CD4-positive, alpha-beta T cell treated with Interleukin-12 subunit alpha and Interleukin-12 subunit beta, for 1 hour (primary cell): ENCODE measurements around the gene SUDS3.
"Not testable (repeated sequence)": the region's sequence is repeated elsewhere in the genome, so short reads cannot be mapped to it uniquely, and the experiment has no call there.

Source experiments
- DNase-seq: peaks from one replicate; pipeline ENCODE4 v3.0.0-alpha.2; 2020

SUDS3 gene

GRCh38 chr12:118398940-118399339 is 22.6 kb downstream of the SUDS3 start:
- no peak for DNase-seq

GRCh38 chr12:118402251-118402650 is 25.9 kb downstream of the SUDS3 start:
- no peak for DNase-seq

- DNase-seq: peak; percentile 49
These were observed 28.6 kb downstream of the SUDS3 start for GRCh38 chr12:118404876-118405521.

GRCh38 chr12:118408241-118408640 is 31.9 kb downstream of the SUDS3 start:
- not testable (repeated sequence) for DNase-seq

GRCh38 chr12:118409834-118410233 is 33.5 kb downstream of the SUDS3 start:
- DNase-seq: no peak

- DNase-seq: no peak
These were observed 41.6 kb downstream of the SUDS3 start for GRCh38 chr12:118417942-118418341.

- no peak for DNase-seq
These were observed 42.2 kb downstream of the SUDS3 start for GRCh38 chr12:118418385-118419057.

GRCh38 chr12:118420673-118421072 is 44.3 kb downstream of the SUDS3 start:
- DNase-seq: no peak

- no peak for DNase-seq
These were observed 48.5 kb downstream of the SUDS3 start for GRCh38 chr12:118424884-118425283.

GRCh38 chr12:118425364-118425763 is 49.0 kb downstream of the SUDS3 start:
- DNase-seq: no peak

GRCh38 chr12:118427819-118428218 is 51.5 kb downstream of the SUDS3 start:
- no peak for DNase-seq

- no peak for DNase-seq
These were observed 52.3 kb downstream of the SUDS3 start for GRCh38 chr12:118428643-118429042.

- DNase-seq: no peak
These were observed 53.5 kb downstream of the SUDS3 start for GRCh38 chr12:118429688-118430383.

GRCh38 chr12:118430516-118430915 is 54.2 kb downstream of the SUDS3 start:
- DNase-seq: no peak

- no peak for DNase-seq
These were observed 56.6 kb downstream of the SUDS3 start for GRCh38 chr12:118432812-118433545.

- DNase-seq: no peak
These were observed 59.8 kb downstream of the SUDS3 start for GRCh38 chr12:118436002-118436730.

- no peak for DNase-seq
These were observed 60.6 kb downstream of the SUDS3 start for GRCh38 chr12:118436986-118437385.

GRCh38 chr12:118439068-118439467 is 62.7 kb downstream of the SUDS3 start:
- no peak for DNase-seq

GRCh38 chr12:118446247-118446646 is 69.9 kb downstream of the SUDS3 start:
- DNase-seq: no peak

GRCh38 chr12:118447181-118447580 is 70.8 kb downstream of the SUDS3 start:
- DNase-seq: no peak

- no peak for DNase-seq
These were observed 72.0 kb downstream of the SUDS3 start for GRCh38 chr12:118448341-118448740.

GRCh38 chr12:118455327-118455726 is 79.0 kb downstream of the SUDS3 start:
- no peak for DNase-seq

- no peak for DNase-seq
These were observed 80.4 kb downstream of the SUDS3 start for GRCh38 chr12:118456741-118457140.
